Measurements from ENCODE around the gene CACNA1F.

DNA sequence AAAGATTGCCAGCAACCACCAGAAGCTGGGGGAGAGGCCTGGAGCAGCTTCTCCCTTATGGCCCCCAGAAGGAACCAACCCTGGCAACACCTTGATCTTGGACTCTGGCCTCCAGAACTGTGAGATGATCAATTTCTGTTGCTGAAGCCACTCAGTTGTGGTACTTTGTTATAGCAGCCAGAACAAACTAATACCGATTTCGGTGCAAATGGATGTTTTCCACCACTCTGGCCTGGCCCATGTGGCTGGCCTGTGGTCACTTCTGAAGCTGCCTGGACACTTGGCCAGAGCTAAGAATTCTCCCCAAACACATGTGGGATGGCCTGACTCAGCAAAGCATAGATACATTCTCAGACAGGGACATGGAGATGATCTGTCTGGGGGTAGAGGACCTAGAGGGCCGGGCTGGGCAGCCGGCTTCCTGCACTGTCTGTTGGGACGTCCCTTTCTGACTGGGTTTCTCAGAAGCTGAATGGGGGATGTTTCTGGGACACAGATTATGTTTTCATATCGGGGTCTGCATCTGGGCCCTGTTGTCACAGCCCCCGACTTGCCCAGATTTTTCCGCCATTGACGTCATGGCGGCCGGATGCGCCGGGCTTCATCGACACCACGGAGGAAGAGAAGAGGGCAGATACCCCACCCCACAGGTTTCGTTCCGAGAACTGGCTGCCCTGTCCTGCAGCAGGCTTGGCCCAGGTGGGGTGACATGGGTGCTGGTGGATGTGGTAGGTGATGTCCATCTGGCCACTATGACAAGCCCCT, 27.3 kb upstream of the CACNA1F start:
- TF ChIP-seq, protein P1, sequence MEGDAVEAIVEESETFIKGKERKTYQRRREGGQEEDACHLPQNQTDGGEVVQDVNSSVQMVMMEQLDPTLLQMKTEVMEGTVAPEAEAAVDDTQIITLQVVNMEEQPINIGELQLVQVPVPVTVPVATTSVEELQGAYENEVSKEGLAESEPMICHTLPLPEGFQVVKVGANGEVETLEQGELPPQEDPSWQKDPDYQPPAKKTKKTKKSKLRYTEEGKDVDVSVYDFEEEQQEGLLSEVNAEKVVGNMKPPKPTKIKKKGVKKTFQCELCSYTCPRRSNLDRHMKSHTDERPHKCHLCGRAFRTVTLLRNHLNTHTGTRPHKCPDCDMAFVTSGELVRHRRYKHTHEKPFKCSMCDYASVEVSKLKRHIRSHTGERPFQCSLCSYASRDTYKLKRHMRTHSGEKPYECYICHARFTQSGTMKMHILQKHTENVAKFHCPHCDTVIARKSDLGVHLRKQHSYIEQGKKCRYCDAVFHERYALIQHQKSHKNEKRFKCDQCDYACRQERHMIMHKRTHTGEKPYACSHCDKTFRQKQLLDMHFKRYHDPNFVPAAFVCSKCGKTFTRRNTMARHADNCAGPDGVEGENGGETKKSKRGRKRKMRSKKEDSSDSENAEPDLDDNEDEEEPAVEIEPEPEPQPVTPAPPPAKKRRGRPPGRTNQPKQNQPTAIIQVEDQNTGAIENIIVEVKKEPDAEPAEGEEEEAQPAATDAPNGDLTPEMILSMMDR (IDR thresholded peaks at IDR 0.05), result no peak
- TF ChIP-seq POLR2A (IDR thresholded peaks at IDR 0.05), result no peak
